G401 (cell line): ENCODE measurements around the gene BRD1. TPM values are rescaled to one million over a fixed set of nuclear protein-coding genes. Genes with fewer than 3 reads are reported as not detected.
"Not testable (repeated sequence)": the region's sequence is repeated elsewhere in the genome, so short reads cannot be mapped to it uniquely, and the experiment has no call there.

Experiments used
- DNase-seq: peaks from one replicate; pipeline ENCODE4 v3.0.0-alpha.2; 2015; ENCODE audit warnings: low spot score
- in situ Hi-C: cut with HindIII; loops from 2 replicates; pipeline ENCODE4 v1.10.0; 2016; ENCODE audit warnings: low sequenced_read_pairs, mixed read lengths
- total RNA-seq: library from RNA; depleted of rRNA; stranded (reverse); fragments of >200 nt; shearing (Covaris generic); gene quantifications from 2 replicates; pipeline ENCODE4 v1.2.3, GENCODE V29; 2014

BRD1 gene
- total RNA-seq, 1 experiment from 2014 or later, result 27.5 TPM

DNA sequence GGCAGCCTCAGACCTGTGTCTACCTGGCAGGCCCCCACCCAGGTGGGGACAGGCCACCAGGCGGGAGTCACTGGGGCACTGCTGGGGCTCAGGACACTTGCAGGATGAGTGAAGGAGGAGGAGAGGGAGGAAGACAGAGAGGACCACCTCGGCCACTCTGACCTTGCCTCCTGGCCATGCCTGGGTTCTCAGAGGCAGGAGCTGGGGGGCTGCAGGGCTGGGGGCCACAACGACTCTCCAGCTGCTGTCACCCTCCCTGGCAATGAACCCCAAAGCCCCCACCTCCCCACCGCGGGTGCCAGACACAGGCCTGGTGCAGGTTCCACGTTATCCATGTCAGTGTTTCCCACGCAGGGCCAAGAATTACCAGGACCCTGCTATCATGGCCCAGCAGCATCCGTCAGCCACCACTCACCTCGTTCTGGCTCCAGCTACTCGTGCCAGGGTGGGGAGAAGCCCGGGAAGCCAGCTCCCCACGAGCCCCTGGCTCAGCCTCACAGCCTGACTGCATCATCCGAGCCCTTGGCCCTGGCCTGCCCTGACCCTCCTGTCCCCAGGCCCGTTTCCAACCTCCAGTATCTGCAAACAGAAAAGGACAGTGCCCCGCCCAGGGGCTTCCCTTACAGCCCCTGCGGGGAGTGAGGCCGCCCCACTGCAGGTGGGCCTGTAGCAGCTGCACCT, 62.4 kb downstream of the BRD1 start:
- no peak for DNase-seq
- in situ Hi-C loops, result no loop called here

GRCh38 chr22:49764127-49764581, 63.5 kb downstream of the BRD1 start:
- no peak for DNase-seq
- in situ Hi-C loops, result no loop called here

DNA sequence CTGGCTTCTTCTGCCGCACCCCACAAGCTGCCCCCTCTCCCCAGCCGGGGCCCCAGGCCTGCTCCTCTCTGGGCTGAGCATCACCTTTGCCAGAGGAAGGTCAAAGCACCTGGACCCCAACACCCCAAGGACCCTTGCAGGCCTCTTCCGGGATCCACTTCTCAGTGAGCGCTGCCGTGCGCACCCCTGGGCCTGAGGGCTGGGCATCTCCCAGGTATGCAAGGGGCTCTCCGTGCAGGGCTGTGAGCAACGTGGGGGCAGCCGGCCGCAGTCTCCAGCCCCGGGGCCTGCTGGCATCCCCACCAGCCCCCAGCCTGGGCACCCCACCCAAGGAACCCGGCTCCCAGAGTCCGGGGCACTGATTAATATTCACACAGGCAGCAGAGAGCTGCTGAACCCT, 64.0 kb downstream of the BRD1 start:
- DNase-seq, result no peak

DNA sequence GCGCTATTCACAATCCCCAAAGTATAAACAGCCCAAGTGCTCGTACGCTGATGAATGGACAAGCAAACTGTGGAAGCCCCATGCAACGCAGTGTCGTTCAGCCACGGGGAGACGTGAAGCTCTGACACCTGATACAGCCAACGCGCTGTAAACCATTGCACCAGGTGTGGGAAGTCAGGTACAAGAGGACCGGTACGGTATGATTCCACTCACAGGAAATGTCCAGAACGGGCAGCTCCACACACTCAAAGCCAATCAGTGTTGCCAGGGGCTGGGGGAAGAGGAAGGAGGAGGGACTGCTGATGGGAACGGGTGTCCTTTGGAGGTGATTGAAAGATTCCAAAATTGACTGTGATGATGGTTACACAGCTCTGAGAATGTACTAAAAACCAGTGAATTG, 64.5 kb downstream of the BRD1 start:
- in situ Hi-C loops, result no loop called here
- no peak for DNase-seq

More for the DNA sequence above, 64.0 kb downstream of the BRD1 start:
- in situ Hi-C loops, result no loop called here

DNA sequence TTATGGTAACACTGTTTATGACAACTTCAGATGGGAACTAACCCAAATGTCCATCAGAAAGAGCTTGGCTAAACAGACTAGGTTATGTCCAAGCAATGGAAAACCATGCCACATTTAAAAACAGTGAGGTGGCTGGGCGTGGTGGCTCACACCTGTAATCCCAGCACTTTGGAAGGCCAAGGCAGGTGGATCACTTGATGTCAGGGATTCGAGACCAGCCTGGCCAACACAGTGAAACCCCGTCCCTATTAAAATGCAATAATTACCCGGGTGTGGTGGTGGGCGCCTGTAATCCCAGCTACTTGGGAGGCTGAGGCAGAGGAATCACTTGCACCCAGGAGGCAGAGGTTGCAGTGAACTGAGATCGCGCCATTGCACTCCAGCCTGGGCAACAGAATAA, 65.1 kb downstream of the BRD1 start:
- DNase-seq, in situ Hi-C loops: not testable (repeated sequence)

GRCh38 chr22:49761836-49762235, 65.8 kb downstream of the BRD1 start:
- in situ Hi-C loops, result no loop called here
- no peak for DNase-seq

DNA sequence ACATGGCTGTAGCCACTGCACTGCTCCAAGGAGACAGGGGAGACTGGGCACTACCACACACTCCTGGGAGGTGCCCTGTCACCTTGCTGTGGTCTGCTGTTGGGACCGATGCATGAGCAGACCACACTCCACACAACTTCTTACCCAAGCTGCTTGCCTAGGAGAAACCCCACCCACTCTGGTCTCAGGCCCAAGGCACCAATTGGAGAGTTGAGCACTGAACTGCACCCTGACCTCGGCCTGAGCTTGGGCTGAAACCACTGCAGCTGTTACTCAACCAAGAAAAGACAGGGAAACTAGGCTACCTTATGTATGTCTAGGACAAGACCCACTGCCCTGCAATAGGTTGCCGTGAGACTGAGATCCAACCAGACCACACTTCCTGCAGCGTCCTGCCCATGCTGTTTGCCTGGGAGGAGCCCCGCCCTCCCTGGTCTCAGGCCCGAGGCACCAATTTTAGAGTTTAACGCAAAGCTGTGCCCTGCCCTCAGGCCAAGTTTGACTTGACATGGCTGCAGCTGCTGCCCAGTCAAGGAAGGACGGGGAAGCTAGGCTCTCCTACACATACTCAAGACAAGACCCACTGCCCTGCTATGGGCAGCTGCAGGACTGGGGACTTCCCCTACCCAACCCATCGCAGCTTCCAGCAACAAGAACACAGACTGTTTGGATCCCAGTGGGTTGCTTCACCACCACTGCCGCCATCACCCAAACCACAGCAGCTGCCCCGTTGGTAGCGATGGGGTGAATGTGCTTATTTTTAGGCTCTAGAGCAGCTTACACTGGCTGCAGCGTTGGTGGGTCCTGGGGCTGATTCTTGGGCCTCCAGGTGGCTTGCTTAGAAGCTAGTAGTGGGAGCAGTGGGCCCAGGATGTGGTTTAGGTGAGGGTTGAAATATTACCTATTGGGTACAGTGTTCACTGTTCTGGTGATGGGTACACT, 66.8 kb downstream of the BRD1 start:
- in situ Hi-C loops, result no loop called here
- DNase-seq, result no peak

DNA sequence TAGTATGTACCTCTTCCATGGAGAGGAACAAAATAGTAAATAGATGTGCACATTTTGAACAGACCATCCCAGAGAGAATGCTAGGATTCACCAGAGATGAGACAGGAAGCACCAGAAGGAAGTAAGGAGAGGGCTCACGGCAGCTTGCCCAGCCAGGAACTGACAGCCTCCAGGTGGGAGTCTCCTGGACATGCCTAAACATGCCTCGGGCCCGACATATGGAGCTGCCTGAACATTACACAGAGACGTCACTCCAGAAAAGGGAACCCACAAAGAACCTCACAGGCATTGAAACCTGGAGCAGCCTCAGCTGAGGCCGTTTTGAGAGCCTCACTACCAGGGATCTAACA, 67.4 kb downstream of the BRD1 start:
- in situ Hi-C loops, result no loop called here
- peak; percentile 62 for DNase-seq

DNA sequence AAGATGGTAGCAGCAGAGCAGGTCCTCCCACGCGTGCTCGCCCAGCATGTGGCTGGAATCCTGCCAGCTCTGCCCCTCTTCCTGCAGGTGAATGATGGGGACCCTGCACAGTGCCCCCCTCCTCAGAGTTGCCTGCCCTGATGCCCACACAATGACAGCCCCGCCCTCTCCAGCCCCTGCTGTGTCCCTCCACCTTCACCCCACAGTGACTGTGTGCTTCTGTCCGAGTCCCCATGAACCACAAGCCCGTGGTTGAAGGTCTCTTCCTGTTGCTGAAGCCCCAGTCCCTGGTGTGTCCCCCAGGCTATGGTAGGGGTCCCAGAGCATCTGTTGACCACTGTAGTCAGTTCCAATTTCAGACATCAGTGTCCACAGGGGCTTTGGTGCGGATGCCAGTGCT, 71.0 kb downstream of the BRD1 start:
- in situ Hi-C loops, result no loop called here
- DNase-seq, result no peak

GRCh38 chr22:49756201-49756600, 71.5 kb downstream of the BRD1 start:
- in situ Hi-C loops, result no loop called here
- no peak for DNase-seq

DNA sequence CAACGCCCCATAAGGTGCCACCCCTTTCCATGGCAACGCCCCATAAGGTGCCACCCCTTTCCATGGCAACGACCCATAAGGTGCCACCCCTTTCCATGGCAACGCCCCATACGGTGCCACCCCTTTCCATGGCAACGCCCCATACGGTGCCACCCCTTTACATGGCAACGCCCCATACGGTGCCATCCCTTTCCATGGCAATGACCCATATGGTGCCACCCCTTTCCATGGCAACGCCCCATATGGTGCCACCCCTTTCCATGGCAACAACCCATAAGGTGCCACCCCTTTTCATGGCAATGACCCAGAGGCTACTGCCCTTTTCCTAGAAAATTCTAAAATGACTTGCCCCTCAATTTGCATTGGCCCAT, 72.1 kb downstream of the BRD1 start:
- in situ Hi-C loops, result no loop called here
- no peak for DNase-seq

DNA sequence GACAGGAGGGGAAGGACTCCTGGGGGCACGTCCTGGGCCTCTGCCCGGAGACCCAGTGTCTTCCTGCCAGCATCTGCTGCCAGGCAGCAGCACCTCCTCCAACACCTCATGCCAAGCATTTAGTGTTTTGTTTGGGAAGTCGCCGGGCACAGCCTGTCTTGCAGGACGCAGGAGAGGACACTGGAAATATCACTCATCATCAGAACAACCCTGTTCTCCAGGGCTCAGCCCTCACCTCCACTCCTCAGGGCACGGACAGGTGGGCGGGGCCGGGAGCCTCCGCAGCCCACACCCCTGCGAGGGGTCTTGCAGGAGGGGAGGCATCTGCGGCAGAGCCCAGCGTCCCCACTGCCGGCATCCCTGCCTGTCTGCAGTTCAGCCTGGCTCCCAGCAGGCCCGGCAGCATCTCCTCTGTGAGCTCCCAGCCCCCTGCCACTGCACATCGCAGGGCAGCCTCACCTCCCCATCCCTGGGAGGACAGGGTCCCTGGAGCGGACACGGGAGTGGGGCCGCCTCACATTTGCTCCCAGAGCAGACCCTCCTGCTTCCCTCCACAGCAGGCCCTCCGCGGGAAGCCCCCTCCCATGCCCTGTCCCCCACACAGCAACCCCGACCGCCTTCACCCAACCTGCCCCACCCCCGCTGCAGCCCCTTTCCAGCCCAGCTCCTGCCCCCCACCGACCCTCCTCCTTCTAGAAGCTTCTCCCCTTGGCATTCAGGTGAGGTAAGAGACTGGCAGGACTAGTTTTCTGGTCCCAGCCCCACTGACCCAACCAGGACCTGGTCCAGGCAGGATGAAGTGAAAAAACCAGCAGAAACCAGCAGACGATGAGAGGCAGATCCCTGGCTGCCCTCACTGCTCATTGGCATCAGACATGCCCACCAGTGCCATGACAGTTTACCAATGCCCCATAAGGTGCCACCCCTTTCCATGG, 72.7 kb downstream of the BRD1 start:
- DNase-seq, result peak; percentile 75
- in situ Hi-C loops, result no loop called here

DNA sequence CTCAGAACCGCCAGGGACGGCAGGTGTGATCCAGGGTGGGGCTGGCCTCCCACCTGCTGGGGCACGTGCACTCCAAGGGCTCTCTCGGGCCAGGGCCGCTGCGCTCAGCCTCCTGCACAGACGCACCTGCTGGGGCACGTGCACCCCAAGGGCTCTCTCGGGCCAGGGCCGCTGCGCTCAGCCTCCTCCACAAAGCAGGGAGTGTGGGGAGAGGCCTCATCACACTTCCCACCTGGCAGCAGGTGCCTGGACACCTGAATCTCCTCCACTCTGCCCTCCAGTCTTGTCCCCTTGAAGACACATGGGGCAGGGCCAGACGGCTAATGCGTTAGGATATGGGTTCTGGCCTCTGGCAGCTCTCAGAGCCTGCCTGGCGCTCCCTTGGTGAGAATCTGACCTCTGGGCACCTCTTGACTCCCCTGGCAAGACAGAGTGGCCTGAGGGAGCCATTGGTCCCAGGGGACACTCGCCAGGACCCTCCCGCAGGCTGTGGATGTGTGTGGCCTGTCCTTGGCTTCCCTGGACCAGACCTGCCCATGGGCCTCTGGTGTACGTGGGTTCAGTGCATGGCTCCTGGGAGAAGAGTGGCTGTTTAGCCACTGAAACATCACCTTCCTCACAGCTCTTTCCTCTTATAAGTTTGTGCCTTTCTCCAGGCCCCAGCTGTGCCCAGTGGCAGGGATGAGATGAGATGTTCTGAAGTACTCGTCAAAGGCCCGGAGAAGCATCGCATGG, 73.5 kb downstream of the BRD1 start:
- DNase-seq, result no peak
- in situ Hi-C loops, result no loop called here

GRCh38 chr22:49753276-49753890, 74.3 kb downstream of the BRD1 start:
- in situ Hi-C loops, result no loop called here
- no peak for DNase-seq

DNA sequence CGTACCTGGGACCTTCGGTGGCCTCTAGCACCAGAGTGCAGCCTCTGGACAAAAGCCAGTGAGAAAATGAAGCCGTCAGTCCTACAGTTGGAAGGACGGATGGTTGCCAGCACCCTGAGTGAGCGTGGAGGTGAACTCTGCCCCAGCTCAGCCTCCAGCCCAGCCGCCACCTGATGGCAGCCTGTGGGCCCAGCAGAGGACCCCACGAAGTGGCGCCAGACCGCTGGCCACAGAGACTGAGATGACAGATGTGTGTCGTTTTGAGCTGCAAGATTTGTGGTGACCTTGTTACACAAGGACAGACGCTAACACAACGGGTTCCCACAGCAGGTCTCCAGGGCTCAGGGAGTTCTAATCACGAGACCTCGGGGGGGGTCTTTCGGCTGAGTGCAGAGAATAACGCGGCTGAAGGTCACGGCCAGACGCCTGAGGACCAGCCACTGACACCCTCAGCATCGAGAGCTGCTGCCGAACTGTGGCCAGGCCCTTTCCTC, 75.0 kb downstream of the BRD1 start:
- DNase-seq, result no peak
- in situ Hi-C loops, result no loop called here

DNA sequence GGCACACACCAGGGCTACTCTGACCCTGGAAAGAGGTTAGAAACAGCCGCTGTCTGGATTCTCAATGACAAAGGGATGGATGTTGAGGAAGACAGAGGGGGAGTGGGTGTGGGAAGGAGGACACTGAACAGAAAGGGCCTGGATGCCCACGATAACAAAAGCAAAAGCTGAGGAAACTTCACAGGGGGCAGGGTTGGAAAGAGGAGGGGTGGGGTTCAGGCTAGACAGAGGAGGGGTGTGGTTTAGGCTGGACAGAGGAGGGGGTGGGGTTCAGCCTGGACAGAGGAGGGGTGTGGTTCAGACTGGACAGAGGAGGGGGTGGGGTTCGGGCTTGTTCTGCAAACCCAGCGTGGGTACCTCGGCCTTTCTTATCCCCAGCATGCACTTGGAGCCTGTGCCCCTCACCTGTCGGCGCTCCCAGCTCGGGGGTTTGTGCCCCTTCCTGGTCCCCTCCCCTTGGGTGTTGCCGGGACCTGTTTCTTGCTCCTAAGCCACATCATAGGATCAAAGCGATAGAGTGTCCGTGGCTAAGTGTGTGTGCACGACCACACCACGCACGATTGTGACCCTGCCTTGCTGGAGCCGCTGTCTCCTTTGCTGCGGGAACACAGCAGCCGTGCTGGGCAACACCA, 75.6 kb downstream of the BRD1 start:
- in situ Hi-C loops, result no loop called here
- no peak for DNase-seq

DNA sequence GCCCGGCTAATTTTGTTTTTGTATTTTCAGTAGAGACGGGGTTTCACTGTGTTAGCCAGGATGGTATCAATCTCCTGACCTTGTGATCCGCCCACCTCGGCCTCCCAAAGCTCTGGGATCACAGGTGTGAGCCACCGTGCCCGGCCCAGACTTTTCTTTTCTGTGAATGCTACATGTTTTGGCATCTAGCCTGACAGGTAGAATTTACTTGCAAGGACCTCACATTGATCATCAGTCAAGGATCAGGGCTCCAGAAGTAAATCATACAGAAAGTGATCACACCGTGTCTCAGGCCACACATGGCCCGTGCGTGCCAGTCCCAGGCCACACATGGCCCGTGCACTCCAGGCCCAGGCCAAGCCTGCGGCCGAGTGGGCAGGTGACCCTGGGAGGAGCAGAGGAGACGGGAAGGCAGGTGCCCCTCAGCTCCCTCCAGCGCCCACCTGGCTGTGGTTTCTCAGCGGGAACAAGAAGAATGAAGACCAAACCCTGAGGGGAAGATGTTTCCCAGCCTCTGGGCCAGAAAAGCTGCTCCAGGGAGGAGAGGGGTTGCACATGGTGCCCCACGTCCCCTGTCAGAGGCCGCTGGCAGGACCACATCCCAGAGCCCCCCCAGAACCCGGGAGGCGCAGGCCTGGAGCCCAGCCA, 76.2 kb downstream of the BRD1 start:
- in situ Hi-C loops, result no loop called here
- DNase-seq, result no peak
